Left ventricle myocardium inferior (tissue), 1 donor: ENCODE data around the gene CLPX. TPM values are rescaled to one million over a fixed set of nuclear protein-coding genes. Genes with fewer than 3 reads are reported as not detected.
"Not testable (repeated sequence)": the region's sequence is repeated elsewhere in the genome, so short reads cannot be mapped to it uniquely, and the experiment has no call there.

Source experiments
- DNase-seq: peaks from one replicate; pipeline ENCODE4 v3.0.0-alpha.2; 2020
- H3K27ac ChIP-seq: fragments of 200-600 bp; replicated peaks from 2 replicates; pipeline ENCODE4 v1.8.0; 2021
- H3K27me3 ChIP-seq: fragments of 200-600 bp; 2 replicates; pipeline ENCODE4 v1.8.0; 2021; ENCODE audit warnings: low read depth
- H3K36me3 ChIP-seq: fragments of 200-600 bp; 2 replicates; pipeline ENCODE4 v1.8.0; 2021
- H3K4me1 ChIP-seq: fragments of 200-600 bp; 2 replicates; pipeline ENCODE4 v1.8.0; 2021
- H3K4me3 ChIP-seq: fragments of 200-600 bp; 2 replicates; pipeline ENCODE4 v1.8.0; 2021; ENCODE audit warnings: mild to moderate bottlenecking, moderate library complexity
- H3K9me3 ChIP-seq: fragments of 200-600 bp; replicated peaks from 2 replicates; pipeline ENCODE4 v1.8.0; 2021
- CTCF ChIP-seq: fragments of 200-600 bp; IDR thresholded peaks from 2 replicates; pipeline ENCODE4 v1.8.0; 2021; ENCODE audit warnings: antibody characterized with exemption, mild to moderate bottlenecking, borderline replicate concordance
- intact Hi-C: fragments of 100-400 bp; cut with micrococcal nuclease; formaldehyde crosslinking; loops from one replicate; pipeline ENCODE4 v1.11.0; 2022
- long read RNA-seq: library from polyadenylated mRNA; unstranded; transcript quantifications from one replicate; pipeline ENCODE4 v2.0.0, GENCODE V29; 2021
- total RNA-seq: library from RNA; stranded (reverse); fragmentation: NEBNext Ultra II Directional; extraction: Animal tissue kit (Norgen Biotek cat#: 25700); gene quantifications from one replicate; pipeline ENCODE4 v1.2.1, GENCODE V29; 2021
- donor health status: DM: no; HTN: yes; CAD: no; lungs with severe emphysema.

CLPX gene
- 52.5 TPM for total RNA-seq
- long read RNA-seq, full-length matches to known transcripts: 33 of 41 reads
- long read RNA-seq, partial matches to known transcripts: 4 of 41 reads
- long read RNA-seq, other reads (novel, unspliced or antisense): 4 of 41 reads

DNA sequence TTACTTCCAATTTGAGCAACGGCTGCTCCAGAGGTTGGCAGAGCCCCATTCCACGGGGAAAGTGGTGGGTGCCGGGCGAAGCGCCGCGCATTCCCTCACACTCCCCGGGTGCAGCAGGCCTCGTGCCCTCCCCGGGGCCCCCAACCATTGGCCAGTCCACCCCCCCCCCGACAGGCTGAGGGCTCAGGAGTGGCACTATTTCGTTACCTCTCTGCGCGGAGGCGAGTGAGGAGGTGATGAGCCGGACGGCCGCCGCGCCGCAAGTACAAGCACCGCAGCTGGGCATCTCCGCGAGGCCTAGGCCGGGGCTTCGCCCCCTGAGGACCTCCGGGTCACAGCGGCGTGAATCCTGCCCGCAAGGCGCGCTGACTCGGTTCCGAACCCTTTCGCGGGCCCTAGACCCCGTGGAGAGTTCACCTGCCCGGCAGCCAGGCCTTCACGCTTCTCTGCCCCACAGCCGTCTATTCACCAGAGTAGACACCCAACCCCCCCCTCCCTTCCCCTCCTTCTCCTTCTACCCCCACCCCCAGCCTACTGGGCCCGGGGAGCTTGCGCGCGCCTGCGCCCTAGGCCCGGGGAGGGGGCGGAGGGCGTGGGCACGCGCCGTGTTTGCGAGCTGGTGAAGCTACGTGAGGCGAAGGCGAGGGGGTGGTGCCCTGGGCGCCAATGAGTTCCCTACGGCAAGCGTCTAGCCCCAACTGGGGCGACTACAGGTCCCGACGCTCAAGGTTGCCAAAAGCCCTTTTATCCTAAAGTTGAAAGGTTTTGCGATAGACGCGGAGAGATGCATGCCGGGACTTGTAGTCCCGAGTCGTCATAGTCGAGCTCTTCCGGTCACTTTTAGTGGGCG, at the start of gene CLPX:
TSS of gene CLPX (minus strand) at position 475 of the 850 bp plus-strand sequence. CDS start at position 286, 189 bp downstream.
- Histone ChIP-seq H3K27ac (peak within 1 kb of the TSS; percentile 94), H3K36me3 (no peaks in the 10 kb centered on the region), H3K4me3 (peak within 1 kb of the TSS; percentile 85), H3K4me1 (peaks cover 48% of the 10 kb centered on the region), H3K9me3 (no peaks in the 10 kb centered on the region), H3K27me3 (no peaks in the 10 kb centered on the region)
- intact Hi-C loops: no loop called here
- no peak for TF ChIP-seq CTCF
- peak; percentile 90 for DNase-seq

DNA sequence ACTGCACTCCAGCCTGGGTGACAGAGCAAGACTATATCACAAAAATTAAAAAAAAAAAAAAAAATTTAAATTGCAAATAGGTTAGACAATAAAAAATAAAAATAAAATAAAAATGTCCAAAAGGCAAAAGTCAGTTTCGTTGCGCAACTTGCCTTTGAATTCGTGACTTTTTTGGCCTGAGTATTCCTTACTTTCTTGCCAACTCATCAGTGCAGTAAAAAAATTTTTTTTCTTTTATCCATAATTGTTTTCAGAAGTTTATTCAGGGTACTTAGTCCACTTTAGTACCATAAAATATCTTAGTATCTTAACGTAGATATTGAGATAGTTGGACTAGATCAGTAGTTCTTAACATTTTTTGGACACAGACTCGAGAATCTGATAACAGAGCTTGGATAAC, 48.6 kb upstream of the CLPX start:
- no peaks in the 10 kb centered on the region for H3K36me3 ChIP-seq
- no peak for DNase-seq
- no peak overlapping the region for H3K4me3 ChIP-seq
- no peaks in the 10 kb centered on the region for H3K9me3 ChIP-seq
- peak overlapping the region; percentile 19 for H3K27ac ChIP-seq
- no peak for TF ChIP-seq CTCF
- intact Hi-C loops: no loop called here
- no peaks in the 10 kb centered on the region for H3K27me3 ChIP-seq
- no peaks in the 10 kb centered on the region for H3K4me1 ChIP-seq

DNA sequence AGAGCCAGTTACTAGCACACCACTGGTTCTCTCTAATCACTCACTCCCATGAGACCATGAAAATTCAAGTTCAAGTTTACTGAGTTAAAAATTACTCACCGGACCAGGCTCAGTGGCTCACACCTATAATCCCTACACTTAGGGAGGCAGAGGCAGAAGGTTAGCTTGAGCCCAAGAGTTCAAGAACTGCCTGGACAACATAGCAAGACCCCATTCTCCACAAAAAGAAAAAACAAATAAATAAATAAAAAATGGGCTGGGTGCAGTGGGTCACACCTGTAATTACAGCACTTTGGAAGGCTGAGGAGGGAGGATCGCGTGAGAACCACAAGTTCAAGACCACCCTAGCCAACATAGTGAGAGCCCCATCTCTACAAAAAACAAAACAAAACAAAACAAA, 47.4 kb upstream of the CLPX start:
- H3K4me3 ChIP-seq: no peak overlapping the region
- intact Hi-C loops: no loop called here
- TF ChIP-seq CTCF: no peak
- H3K4me1 ChIP-seq: no peaks in the 10 kb centered on the region
- H3K27me3 ChIP-seq: no peaks in the 10 kb centered on the region
- no peak overlapping the region for H3K27ac ChIP-seq
- no peak for DNase-seq
- H3K9me3 ChIP-seq: no peaks in the 10 kb centered on the region
- H3K36me3 ChIP-seq: no peaks in the 10 kb centered on the region

DNA sequence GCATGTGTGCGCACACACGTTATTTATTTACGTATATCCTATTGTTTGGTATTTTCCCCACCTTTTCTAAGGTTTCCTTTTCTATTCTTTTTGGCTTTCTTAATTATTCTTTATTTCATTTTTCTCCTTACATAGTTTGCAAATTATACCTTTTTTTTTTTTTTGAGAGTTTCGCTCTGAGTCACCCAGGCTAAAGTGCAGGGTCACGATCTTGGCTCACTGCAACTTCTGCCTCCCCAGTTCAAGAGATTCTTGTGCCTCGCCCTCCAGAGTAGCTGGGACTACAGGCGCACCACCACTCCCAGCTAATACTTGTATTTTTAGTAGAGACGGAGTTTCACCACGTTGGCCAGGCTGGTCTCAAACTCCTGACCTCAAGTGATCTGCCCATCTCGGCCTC, 46.2 kb upstream of the CLPX start:
- H3K36me3 ChIP-seq: no peaks in the 10 kb centered on the region
- no peak for TF ChIP-seq CTCF
- H3K9me3 ChIP-seq: no peaks in the 10 kb centered on the region
- intact Hi-C loops: no loop called here
- H3K4me1 ChIP-seq: no peaks in the 10 kb centered on the region
- H3K27ac ChIP-seq: no peak overlapping the region
- H3K4me3 ChIP-seq: no peak overlapping the region
- no peak for DNase-seq
- no peaks in the 10 kb centered on the region for H3K27me3 ChIP-seq

DNA sequence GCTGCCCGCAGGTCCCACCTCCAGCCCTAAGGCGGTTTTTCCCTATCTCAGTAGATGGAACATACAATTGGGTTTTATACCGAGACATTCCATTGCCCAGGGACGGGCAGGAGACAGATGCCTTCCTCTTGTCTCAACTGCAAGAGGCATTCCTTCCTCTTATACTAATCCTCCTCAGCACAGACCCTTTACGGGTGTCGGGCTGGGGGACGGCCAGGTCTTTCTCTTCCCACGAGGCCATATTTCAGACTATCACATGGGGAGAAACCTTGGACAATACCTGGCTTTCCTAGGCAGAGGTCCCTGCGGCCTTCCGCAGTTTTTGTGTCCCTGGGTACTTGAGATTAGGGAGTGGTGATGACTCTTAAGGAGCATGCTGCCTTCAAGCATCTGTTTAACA, 41.8 kb upstream of the CLPX start:
- H3K27me3 ChIP-seq, H3K4me1 ChIP-seq, H3K36me3 ChIP-seq, DNase-seq, H3K9me3 ChIP-seq, H3K27ac ChIP-seq, H3K4me3 ChIP-seq, intact Hi-C loops: not testable (repeated sequence)

DNA sequence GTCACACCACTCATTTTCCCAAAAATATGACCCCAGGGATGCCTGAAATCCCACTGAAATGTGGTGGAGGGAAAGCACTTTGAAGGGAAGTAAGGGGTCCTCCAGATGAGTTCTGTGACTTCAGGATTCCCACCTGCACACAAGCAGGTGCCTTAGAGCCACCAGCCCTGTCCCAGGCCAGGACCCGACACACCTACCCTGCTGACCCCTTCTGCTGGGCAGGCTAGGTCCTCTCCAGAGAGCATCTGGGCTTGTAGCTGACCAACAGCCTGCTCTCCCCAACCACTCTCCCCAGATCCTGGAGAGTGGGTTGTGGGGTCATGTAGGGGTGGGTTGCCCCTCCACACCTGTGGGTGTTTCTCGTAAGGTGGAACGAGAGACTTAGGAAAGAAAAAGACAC, 41.1 kb upstream of the CLPX start:
- Histone ChIP-seq H3K27me3 (no peaks in the 10 kb centered on the region), H3K4me1 (no peaks in the 10 kb centered on the region), H3K9me3 (no peaks in the 10 kb centered on the region), H3K4me3 (no peak overlapping the region), H3K36me3 (no peaks in the 10 kb centered on the region), H3K27ac (no peak overlapping the region)
- no peak for DNase-seq
- intact Hi-C loops: no loop called here
- no peak for TF ChIP-seq CTCF
